ENCODE data around the gene CBX8. TPM values are rescaled to one million over a fixed set of nuclear protein-coding genes. Genes with fewer than 3 reads are reported as not detected.
A peak's percentile ranks its signal among the peaks of the same experiment; 100 is the strongest.

The CBX8 gene
- total RNA-seq, 1 experiment from 2014 or later = 2.0 TPM

DNA sequence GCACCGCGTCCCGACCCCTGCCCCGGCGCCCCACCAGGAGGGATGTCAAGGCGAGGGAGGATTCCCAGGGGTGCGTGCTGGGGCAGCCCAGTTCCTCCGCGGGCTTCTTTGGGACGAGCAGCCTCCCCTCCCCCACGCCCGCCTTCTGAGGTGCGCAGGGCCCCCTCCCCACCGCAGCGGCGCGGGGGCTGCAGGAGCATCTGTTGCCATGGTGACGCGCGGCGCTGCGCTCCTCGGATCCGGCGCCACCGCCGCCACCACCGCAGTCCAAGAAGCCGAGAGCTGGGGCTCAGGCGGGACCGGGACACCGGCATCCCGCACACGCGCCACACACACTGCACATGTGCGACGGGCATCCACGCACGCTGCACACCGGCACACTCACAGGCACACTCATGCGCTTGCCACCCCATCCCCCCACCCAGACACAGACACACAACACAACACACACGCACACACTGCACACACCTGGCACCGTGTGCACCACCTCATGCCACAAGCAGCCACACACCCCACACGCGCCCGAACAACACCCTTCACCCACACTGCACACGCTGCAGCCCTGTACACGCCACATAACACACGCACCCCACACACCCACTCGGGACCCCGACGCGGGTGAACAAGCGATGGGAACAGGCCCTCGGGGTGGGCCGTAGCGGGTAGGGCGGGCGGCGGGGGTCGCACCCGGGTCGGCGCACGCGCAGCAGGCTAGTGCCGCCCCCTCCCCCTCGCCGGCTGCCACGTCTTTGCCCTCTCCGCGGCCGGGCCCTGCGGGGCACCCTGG, 49.2 kb downstream of the CBX8 start (continued):
- TF ChIP-seq, protein P1, sequence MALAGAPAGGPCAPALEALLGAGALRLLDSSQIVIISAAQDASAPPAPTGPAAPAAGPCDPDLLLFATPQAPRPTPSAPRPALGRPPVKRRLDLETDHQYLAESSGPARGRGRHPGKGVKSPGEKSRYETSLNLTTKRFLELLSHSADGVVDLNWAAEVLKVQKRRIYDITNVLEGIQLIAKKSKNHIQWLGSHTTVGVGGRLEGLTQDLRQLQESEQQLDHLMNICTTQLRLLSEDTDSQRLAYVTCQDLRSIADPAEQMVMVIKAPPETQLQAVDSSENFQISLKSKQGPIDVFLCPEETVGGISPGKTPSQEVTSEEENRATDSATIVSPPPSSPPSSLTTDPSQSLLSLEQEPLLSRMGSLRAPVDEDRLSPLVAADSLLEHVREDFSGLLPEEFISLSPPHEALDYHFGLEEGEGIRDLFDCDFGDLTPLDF (CRISPR knock-in tag; IDR thresholded peaks at IDR 0.05) = 0 out of 2 replicates have a peak, but pooled peaks have one; percentile 28

DNA sequence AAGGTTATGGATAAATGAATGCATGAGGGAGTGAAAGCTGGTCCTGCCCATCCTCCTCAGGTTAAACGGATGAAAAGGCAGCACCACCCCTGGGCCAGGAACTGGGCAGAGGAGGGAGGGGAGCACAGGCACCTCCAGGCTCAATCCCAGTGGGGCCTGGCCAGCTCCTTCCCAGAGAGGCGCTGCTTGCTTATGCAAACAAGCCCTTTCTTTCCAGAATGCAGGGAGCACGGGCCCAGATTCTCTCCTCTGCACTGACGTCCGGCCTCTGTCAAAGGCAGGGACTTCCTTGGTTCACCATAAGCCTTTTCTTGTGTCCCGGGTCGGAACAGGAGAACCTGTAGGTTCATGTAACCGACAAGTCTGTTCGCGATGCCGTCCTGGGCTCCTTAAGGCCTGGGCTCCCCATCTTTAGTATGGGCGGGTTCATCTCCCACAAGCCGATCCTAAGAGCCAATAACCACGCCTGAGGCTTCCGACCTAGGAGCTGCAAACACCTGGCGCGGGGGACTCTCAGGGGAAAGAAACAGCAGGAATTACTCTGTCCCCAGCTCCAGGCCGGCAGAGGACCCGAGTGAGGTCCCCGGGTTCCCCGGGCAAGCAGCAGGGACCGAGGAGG, 49.9 kb downstream of the CBX8 start:
- ATAC-seq = peak; percentile 25
- CTCF ChIA-PET = interaction anchor here (0.8 to 9.3 kb wide), 29 partner anchors 11 to 441 kb away, joined by 3 to 165 read pairs (median 8); partner anchors contain the start of genes CBX2, CBX4 and CBX8
- Mint-ChIP-seq H3K36me3 (no peaks in the 10 kb centered on the region), H3K27ac (no peak overlapping the region), H3K9me3 (no peaks in the 10 kb centered on the region), H3K4me3 (peak overlapping the region; percentile 75), H3K4me1 (peaks cover 15% of the 10 kb centered on the region), H3K27me3 (ENCODE audit: low read depth) (peaks cover 87% of the 10 kb centered on the region)
- peak; percentile 39 for DNase-seq (ENCODE audit: low spot score)
- no peak for TF ChIP-seq ATF2 (CRISPR knock-in tag; IDR thresholded peaks at IDR 0.05; ENCODE audit: borderline replicate concordance, low read depth)
- TF ChIP-seq RORB (CRISPR knock-in tag; IDR thresholded peaks at IDR 0.05) = no peak
- TF ChIP-seq, protein P2, sequence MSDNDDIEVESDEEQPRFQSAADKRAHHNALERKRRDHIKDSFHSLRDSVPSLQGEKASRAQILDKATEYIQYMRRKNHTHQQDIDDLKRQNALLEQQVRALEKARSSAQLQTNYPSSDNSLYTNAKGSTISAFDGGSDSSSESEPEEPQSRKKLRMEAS (CRISPR knock-in tag; IDR thresholded peaks at IDR 0.05) = no peak
- TF ChIP-seq ZNF263 (CRISPR knock-in tag; IDR thresholded peaks at IDR 0.05; ENCODE audit: low read depth) = peak; percentile 88; the same call in 1 of the 2 replicates
- TF ChIP-seq AR (CRISPR knock-in tag; IDR thresholded peaks at IDR 0.05) = no peak
- no peak for TF ChIP-seq ZNF219 (CRISPR knock-in tag; IDR thresholded peaks at IDR 0.05; ENCODE audit: borderline replicate concordance)
- POLR2A ChIA-PET = interaction anchor here (0.5 to 2.1 kb wide), 4 partner anchors 40 to 138 kb away, joined by 3 to 16 read pairs (median 7); partner anchors contain the start of gene CBX8

- Mint-ChIP-seq H3K27me3 (ENCODE audit: low read depth) (peaks cover 82% of the 10 kb centered on the region), H3K27ac (no peak overlapping the region), H3K9me3 (no peaks in the 10 kb centered on the region), H3K4me3 (no peak overlapping the region), H3K4me1 (peaks cover 15% of the 10 kb centered on the region), H3K36me3 (no peaks in the 10 kb centered on the region)
- ChIA-PET POLR2A (interaction anchor here (0.5 to 2.1 kb wide), 6 partner anchors 41 to 451 kb away, joined by 3 to 16 read pairs (median 7); partner anchors contain the start of gene CBX8), CTCF (interaction anchor here (0.5 to 9.3 kb wide), 57 partner anchors 9 to 716 kb away, joined by 3 to 165 read pairs (median 5); partner anchors contain the start of genes CBX2, CBX4 and CBX8)
- TF ChIP-seq GABPB1 (CRISPR knock-in tag; IDR thresholded peaks at IDR 0.05) = peak; percentile 36; the same call in 1 of the 2 replicates
- no peak for TF ChIP-seq GTF2I (CRISPR knock-in tag; conservative IDR thresholded peaks at IDR 0.05)
- DNase-seq (ENCODE audit: low spot score) (no peak), ATAC-seq (no peak)
Observed at GRCh38 chr17:79745641-79746105, 51.2 kb downstream of the CBX8 start.

GRCh38 chr17:79743614-79744013, 53.3 kb downstream of the CBX8 start:
- DNase-seq (ENCODE audit: low spot score) = no peak
- Mint-ChIP-seq H3K27me3 (ENCODE audit: low read depth) (peaks cover 85% of the 10 kb centered on the region), H3K27ac (no peak overlapping the region), H3K4me1 (peaks cover 15% of the 10 kb centered on the region), H3K4me3 (no peak overlapping the region), H3K36me3 (no peaks in the 10 kb centered on the region), H3K9me3 (no peaks in the 10 kb centered on the region)
- ChIA-PET CTCF (interaction anchor here (1.5 to 9.3 kb wide), 5 partner anchors 21 to 92 kb away, joined by 6 to 165 read pairs (median 64); no protein-coding TSS in a partner anchor), POLR2A (no interaction called here)
- no peak for ATAC-seq
- TF ChIP-seq NR2C2 (CRISPR knock-in tag; IDR thresholded peaks at IDR 0.05) (no peak), NFE2L1 (CRISPR knock-in tag; IDR thresholded peaks at IDR 0.05) (no peak), TCF7 (CRISPR knock-in tag; IDR thresholded peaks at IDR 0.05; ENCODE audit: low read depth) (no peak), NFATC4 (CRISPR knock-in tag; IDR thresholded peaks at IDR 0.05) (no peak)
- TF ChIP-seq, protein P3, sequence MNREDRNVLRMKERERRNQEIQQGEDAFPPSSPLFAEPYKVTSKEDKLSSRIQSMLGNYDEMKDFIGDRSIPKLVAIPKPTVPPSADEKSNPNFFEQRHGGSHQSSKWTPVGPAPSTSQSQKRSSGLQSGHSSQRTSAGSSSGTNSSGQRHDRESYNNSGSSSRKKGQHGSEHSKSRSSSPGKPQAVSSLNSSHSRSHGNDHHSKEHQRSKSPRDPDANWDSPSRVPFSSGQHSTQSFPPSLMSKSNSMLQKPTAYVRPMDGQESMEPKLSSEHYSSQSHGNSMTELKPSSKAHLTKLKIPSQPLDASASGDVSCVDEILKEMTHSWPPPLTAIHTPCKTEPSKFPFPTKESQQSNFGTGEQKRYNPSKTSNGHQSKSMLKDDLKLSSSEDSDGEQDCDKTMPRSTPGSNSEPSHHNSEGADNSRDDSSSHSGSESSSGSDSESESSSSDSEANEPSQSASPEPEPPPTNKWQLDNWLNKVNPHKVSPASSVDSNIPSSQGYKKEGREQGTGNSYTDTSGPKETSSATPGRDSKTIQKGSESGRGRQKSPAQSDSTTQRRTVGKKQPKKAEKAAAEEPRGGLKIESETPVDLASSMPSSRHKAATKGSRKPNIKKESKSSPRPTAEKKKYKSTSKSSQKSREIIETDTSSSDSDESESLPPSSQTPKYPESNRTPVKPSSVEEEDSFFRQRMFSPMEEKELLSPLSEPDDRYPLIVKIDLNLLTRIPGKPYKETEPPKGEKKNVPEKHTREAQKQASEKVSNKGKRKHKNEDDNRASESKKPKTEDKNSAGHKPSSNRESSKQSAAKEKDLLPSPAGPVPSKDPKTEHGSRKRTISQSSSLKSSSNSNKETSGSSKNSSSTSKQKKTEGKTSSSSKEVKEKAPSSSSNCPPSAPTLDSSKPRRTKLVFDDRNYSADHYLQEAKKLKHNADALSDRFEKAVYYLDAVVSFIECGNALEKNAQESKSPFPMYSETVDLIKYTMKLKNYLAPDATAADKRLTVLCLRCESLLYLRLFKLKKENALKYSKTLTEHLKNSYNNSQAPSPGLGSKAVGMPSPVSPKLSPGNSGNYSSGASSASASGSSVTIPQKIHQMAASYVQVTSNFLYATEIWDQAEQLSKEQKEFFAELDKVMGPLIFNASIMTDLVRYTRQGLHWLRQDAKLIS (CRISPR knock-in tag; IDR thresholded peaks at IDR 0.05; ENCODE audit: borderline replicate concordance) = no peak
- TF ChIP-seq, protein P4, sequence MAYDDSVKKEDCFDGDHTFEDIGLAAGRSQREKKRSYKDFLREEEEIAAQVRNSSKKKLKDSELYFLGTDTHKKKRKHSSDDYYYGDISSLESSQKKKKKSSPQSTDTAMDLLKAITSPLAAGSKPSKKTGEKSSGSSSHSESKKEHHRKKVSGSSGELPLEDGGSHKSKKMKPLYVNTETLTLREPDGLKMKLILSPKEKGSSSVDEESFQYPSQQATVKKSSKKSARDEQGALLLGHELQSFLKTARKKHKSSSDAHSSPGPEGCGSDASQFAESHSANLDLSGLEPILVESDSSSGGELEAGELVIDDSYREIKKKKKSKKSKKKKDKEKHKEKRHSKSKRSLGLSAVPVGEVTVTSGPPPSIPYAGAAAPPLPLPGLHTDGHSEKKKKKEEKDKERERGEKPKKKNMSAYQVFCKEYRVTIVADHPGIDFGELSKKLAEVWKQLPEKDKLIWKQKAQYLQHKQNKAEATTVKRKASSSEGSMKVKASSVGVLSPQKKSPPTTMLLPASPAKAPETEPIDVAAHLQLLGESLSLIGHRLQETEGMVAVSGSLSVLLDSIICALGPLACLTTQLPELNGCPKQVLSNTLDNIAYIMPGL (CRISPR knock-in tag; IDR thresholded peaks at IDR 0.05) = no peak

All from WTC11 (cell line).